ENCODE results near the gene ADAMTS14.
A peak's percentile ranks its signal among the peaks of the same experiment; 100 is the strongest.

DNA sequence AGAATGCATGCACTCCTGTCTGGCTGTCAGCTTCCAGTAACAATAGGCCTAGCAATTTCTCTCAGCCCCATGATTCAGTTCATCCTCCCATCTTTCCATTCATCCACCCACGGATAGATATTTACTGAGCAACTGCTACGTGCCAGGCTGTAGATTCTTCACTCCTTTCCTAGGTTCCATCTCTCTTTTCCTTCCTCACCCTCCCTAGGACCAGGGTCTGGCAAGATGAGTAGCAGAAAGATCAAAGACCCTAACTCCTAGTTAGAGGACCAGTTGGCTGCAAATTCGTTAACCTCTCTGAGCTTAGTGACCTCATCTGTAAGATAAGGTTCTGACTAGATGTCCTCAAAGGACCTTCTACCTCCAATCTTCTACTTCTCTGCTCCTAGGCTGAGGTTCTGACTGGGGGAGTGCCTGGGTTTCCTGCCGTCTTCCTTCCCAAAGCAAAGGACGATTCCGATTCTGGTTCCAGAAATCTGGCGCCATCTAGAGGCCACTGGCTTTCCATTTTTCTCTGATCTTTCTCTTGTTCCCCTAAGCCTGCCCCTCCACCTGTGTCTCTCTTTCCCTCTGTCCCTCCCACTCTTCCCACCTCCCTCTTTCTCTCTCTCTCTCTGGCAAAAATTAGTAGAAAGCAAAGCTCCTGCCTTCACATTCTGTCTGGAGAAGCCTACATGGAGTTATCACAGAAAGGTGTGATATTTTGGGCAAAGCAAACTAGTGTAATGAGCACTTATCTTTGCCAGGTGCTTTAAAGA, 86.6 kb downstream of the ADAMTS14 start:
- TF ChIP-seq, protein P1, sequence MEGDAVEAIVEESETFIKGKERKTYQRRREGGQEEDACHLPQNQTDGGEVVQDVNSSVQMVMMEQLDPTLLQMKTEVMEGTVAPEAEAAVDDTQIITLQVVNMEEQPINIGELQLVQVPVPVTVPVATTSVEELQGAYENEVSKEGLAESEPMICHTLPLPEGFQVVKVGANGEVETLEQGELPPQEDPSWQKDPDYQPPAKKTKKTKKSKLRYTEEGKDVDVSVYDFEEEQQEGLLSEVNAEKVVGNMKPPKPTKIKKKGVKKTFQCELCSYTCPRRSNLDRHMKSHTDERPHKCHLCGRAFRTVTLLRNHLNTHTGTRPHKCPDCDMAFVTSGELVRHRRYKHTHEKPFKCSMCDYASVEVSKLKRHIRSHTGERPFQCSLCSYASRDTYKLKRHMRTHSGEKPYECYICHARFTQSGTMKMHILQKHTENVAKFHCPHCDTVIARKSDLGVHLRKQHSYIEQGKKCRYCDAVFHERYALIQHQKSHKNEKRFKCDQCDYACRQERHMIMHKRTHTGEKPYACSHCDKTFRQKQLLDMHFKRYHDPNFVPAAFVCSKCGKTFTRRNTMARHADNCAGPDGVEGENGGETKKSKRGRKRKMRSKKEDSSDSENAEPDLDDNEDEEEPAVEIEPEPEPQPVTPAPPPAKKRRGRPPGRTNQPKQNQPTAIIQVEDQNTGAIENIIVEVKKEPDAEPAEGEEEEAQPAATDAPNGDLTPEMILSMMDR (IDR thresholded peaks at IDR 0.05): peak; percentile 65 to 87 (median 76)
- TF ChIP-seq POLR2A (IDR thresholded peaks at IDR 0.05): no peak
